Measurements from ENCODE around the gene ZNF710.
A peak's percentile ranks its signal among the peaks of the same experiment; 100 is the strongest.

Gene ZNF710

GRCh38 chr15:90035095-90035839 lies 34.1 kb downstream of the ZNF710 start:
- Histone ChIP-seq H3K9ac (ENCODE audit: low read depth, low read length) (no peak overlapping the region), H3K36me3 (ENCODE audit: insufficient read depth, low read length) (no peaks in the 10 kb centered on the region), H3K4me3 (ENCODE audit: low read depth in 1 of 2, low read length in 2 of 2) (no peak overlapping the region), H4K20me1 (ENCODE audit: insufficient read depth, low read length) (peaks cover 24% of the 10 kb centered on the region), H3K4me1 (ENCODE audit: insufficient read depth, low read length) (peaks cover 46% of the 10 kb centered on the region), H3K27ac (ENCODE audit: low read length) (peak overlapping the region; percentile 73), H3K4me2 (ENCODE audit: insufficient read depth, low read length) (no peak overlapping the region), H3K9me3 (ENCODE audit: insufficient read depth, low read length, severe bottlenecking) (no peaks in the 10 kb centered on the region), H3K27me3 (ENCODE audit: insufficient read depth, low read length, poor library complexity) (no peaks in the 10 kb centered on the region), H3K79me2 (ENCODE audit: insufficient read depth, low read length) (peaks cover 39% of the 10 kb centered on the region), H2AFZ (ENCODE audit: low read depth, low read length) (no peak overlapping the region)
- DNase-seq (no peak), ATAC-seq (ENCODE audit: insufficient read depth, low read depth) (no peak)
- TF ChIP-seq EZH2 (IDR thresholded peaks at IDR 0.05; ENCODE audit: borderline replicate concordance, low read depth, low read length, severe bottlenecking) (no peak), CTCF (IDR thresholded peaks at IDR 0.05; ENCODE audit: borderline replicate concordance, extremely low read depth, low read length, poor library complexity, severe bottlenecking) (no peak)

GRCh38 chr15:90035840-90036230 lies 34.7 kb downstream of the ZNF710 start:
- DNase-seq = no peak
- H3K36me3 ChIP-seq (ENCODE audit: insufficient read depth, low read length) = no peaks in the 10 kb centered on the region
- no peak for ATAC-seq (ENCODE audit: insufficient read depth, low read depth)
- H3K4me2 ChIP-seq (ENCODE audit: insufficient read depth, low read length) = no peak overlapping the region
- H3K27ac ChIP-seq (ENCODE audit: low read length) = no peak overlapping the region
- no peak for TF ChIP-seq EZH2 (IDR thresholded peaks at IDR 0.05; ENCODE audit: borderline replicate concordance, low read depth, low read length, severe bottlenecking)
- no peak overlapping the region for H2AFZ ChIP-seq (ENCODE audit: low read depth, low read length)
- peaks cover 41% of the 10 kb centered on the region for H3K4me1 ChIP-seq (ENCODE audit: insufficient read depth, low read length)
- H3K9ac ChIP-seq (ENCODE audit: low read depth, low read length) = no peak overlapping the region
- peaks cover 37% of the 10 kb centered on the region for H3K79me2 ChIP-seq (ENCODE audit: insufficient read depth, low read length)
- no peaks in the 10 kb centered on the region for H3K9me3 ChIP-seq (ENCODE audit: insufficient read depth, low read length, severe bottlenecking)
- no peaks in the 10 kb centered on the region for H3K27me3 ChIP-seq (ENCODE audit: insufficient read depth, low read length, poor library complexity)
- H3K4me3 ChIP-seq (ENCODE audit: low read depth in 1 of 2, low read length in 2 of 2) = no peak overlapping the region
- peaks cover 27% of the 10 kb centered on the region for H4K20me1 ChIP-seq (ENCODE audit: insufficient read depth, low read length)

- Histone ChIP-seq H3K4me1 (ENCODE audit: insufficient read depth, low read length) (peaks cover 36% of the 10 kb centered on the region), H4K20me1 (ENCODE audit: insufficient read depth, low read length) (peaks cover 27% of the 10 kb centered on the region), H3K4me2 (ENCODE audit: insufficient read depth, low read length) (no peak overlapping the region), H3K27me3 (ENCODE audit: insufficient read depth, low read length, poor library complexity) (no peaks in the 10 kb centered on the region), H3K9me3 (ENCODE audit: insufficient read depth, low read length, severe bottlenecking) (no peaks in the 10 kb centered on the region), H3K4me3 (ENCODE audit: low read depth in 1 of 2, low read length in 2 of 2) (no peak overlapping the region), H2AFZ (ENCODE audit: low read depth, low read length) (no peak overlapping the region), H3K27ac (ENCODE audit: low read length) (no peak overlapping the region), H3K9ac (ENCODE audit: low read depth, low read length) (no peak overlapping the region), H3K79me2 (ENCODE audit: insufficient read depth, low read length) (peaks cover 37% of the 10 kb centered on the region), H3K36me3 (ENCODE audit: insufficient read depth, low read length) (no peaks in the 10 kb centered on the region)
- ATAC-seq (ENCODE audit: insufficient read depth, low read depth) = no peak
- no peak for DNase-seq
- TF ChIP-seq CTCF (IDR thresholded peaks at IDR 0.05; ENCODE audit: borderline replicate concordance, extremely low read depth, low read length, poor library complexity, severe bottlenecking) (no peak), EZH2 (IDR thresholded peaks at IDR 0.05; ENCODE audit: borderline replicate concordance, low read depth, low read length, severe bottlenecking) (no peak)
These were observed 35.2 kb downstream of the ZNF710 start for GRCh38 chr15:90036343-90036742.

GRCh38 chr15:90036806-90037510 lies 35.8 kb downstream of the ZNF710 start:
- H3K79me2 ChIP-seq (ENCODE audit: insufficient read depth, low read length) = peaks cover 40% of the 10 kb centered on the region
- no peak for TF ChIP-seq EZH2 (IDR thresholded peaks at IDR 0.05; ENCODE audit: borderline replicate concordance, low read depth, low read length, severe bottlenecking)
- TF ChIP-seq CTCF (IDR thresholded peaks at IDR 0.05; ENCODE audit: borderline replicate concordance, extremely low read depth, low read length, poor library complexity, severe bottlenecking) = no peak
- no peaks in the 10 kb centered on the region for H3K27me3 ChIP-seq (ENCODE audit: insufficient read depth, low read length, poor library complexity)
- no peaks in the 10 kb centered on the region for H3K9me3 ChIP-seq (ENCODE audit: insufficient read depth, low read length, severe bottlenecking)
- peaks cover 30% of the 10 kb centered on the region for H3K4me1 ChIP-seq (ENCODE audit: insufficient read depth, low read length)
- H3K9ac ChIP-seq (ENCODE audit: low read depth, low read length) = no peak overlapping the region
- no peak overlapping the region for H3K4me2 ChIP-seq (ENCODE audit: insufficient read depth, low read length)
- H4K20me1 ChIP-seq (ENCODE audit: insufficient read depth, low read length) = peaks cover 27% of the 10 kb centered on the region
- no peaks in the 10 kb centered on the region for H3K36me3 ChIP-seq (ENCODE audit: insufficient read depth, low read length)
- no peak overlapping the region for H3K4me3 ChIP-seq (ENCODE audit: low read depth in 1 of 2, low read length in 2 of 2)
- no peak for ATAC-seq (ENCODE audit: insufficient read depth, low read depth)
- H3K27ac ChIP-seq (ENCODE audit: low read length) = no peak overlapping the region
- no peak for DNase-seq
- no peak overlapping the region for H2AFZ ChIP-seq (ENCODE audit: low read depth, low read length)

Data from DND-41 (cell line).